ENCODE data around the gene KCTD5.

GRCh38 chr16:2740476-2740875 lies 58.2 kb downstream of the KCTD5 start:
- TF ChIP-seq CTCF (conservative IDR thresholded peaks at IDR 0.05; ENCODE audit: low read length) (no peak), EZH2phosphoT487 (IDR thresholded peaks at IDR 0.05; ENCODE audit: borderline replicate concordance) (no peak)

Data from Loucy (cell line).